ENCODE data around the gene EFR3B. TPM values are rescaled to one million over a fixed set of nuclear protein-coding genes. Genes with fewer than 3 reads are reported as not detected.

Gene EFR3B
- total RNA-seq, 1 experiment from 2014 or later, result 7.0 TPM

- no CpG with 5 or more reads among the region's 5 CpGs for WGBS (ENCODE audit: extremely low coverage, insufficient read length, low lambda C conversion rate)
- H3K4me3 Mint-ChIP-seq, result no peak overlapping the region
- peaks cover 0 to 3% of the 10 kb centered on the region in 2 experiments; a peak in 1 of 5 replicates for H3K9me3 Mint-ChIP-seq
Observed at GRCh38 chr2:25034081-25034480, 7.8 kb upstream of the EFR3B start.

More at GRCh38 chr2:25034081-25034480, 7.8 kb upstream of the EFR3B start:
- Histone ChIP-seq H3K14ac (ENCODE audit: insufficient read depth, low read length) (no peak overlapping the region), H3K4me2 (ENCODE audit: insufficient read depth, insufficient read length, low read length) (no peak overlapping the region), H2BK15ac (ENCODE audit: low read depth, low read length) (no peak overlapping the region), H4K8ac (replicated peaks; ENCODE audit: insufficient read length, low read depth, low read length) (no peak overlapping the region), H3K18ac (ENCODE audit: insufficient read length, low read depth, low read length) (no peak overlapping the region), H4K5ac (ENCODE audit: insufficient read length, low read depth, low read length) (no peak overlapping the region), H3K9me3 (ENCODE audit: control insufficient read depth, low read depth, low read length) (no peaks in the 10 kb centered on the region), H3K23me2 (ENCODE audit: insufficient read length, low read depth, low read length, poor library complexity, severe bottlenecking) (no peaks in the 10 kb centered on the region), H2AK5ac (ENCODE audit: insufficient read length, low read length) (no peak overlapping the region), H3K56ac (ENCODE audit: insufficient read length, low read depth, low read length) (no peak overlapping the region), H3K79me1 (ENCODE audit: insufficient read depth, low read depth, low read length, poor library complexity, severe bottlenecking) (no peaks in the 10 kb centered on the region), H3K9ac (ENCODE audit: extremely low read depth, insufficient read length, low read length) (no peak overlapping the region), H2BK120ac (ENCODE audit: low read depth, low read length, poor library complexity, severe bottlenecking) (no peak overlapping the region), H4K20me1 (ENCODE audit: control insufficient read depth, insufficient read depth, insufficient read length) (no peaks in the 10 kb centered on the region), H3K27me3 (ENCODE audit: insufficient read depth, low read length) (no peaks in the 10 kb centered on the region), H3K4ac (ENCODE audit: low read depth, low read length) (no peak overlapping the region), H4K91ac (ENCODE audit: insufficient read length, low read depth, low read length) (no peak overlapping the region), H2BK20ac (ENCODE audit: low read depth, low read length, poor library complexity, severe bottlenecking) (no peak overlapping the region), H3K4me1 (ENCODE audit: insufficient read depth, low read length) (no peaks in the 10 kb centered on the region), H2AFZ (ENCODE audit: low read length) (no peak overlapping the region), H3T11ph (ENCODE audit: low read length) (no peak overlapping the region), H2BK5ac (ENCODE audit: insufficient read length, low read length) (no peak overlapping the region), H3K79me2 (ENCODE audit: insufficient read depth, low read length) (no peaks in the 10 kb centered on the region), H3K27ac (ENCODE audit: insufficient read length, low read depth, low read length) (no peak overlapping the region), H2BK12ac (ENCODE audit: insufficient read length, low read depth, low read length) (no peak overlapping the region), H3K23ac (ENCODE audit: insufficient read length, low read depth, low read length) (no peak overlapping the region)
- Mint-ChIP-seq H3K27ac (no peak overlapping the region), H3K36me3 (ENCODE audit: insufficient read depth in 1 of 3, low read depth in 3 of 3) (no peaks in the 10 kb centered on the region), H3K4me1 (peaks cover 3 to 7% of the 10 kb centered on the region in 2 experiments; a peak in 2 of 4 replicates), H3K27me3 (ENCODE audit: low read depth) (peaks cover 29% of the 10 kb centered on the region)
- no peak for DNase-seq
- TF ChIP-seq CTCF (conservative IDR thresholded peaks at IDR 0.05), result no peak
